HUES48 (cell line): Measurements from ENCODE around the gene FAM118A.
"Not testable (repeated sequence)": the region's sequence is repeated elsewhere in the genome, so short reads cannot be mapped to it uniquely, and the experiment has no call there.

Experiments
- H3K27ac ChIP-seq: one replicate; pipeline ENCODE4 v1.7.0; 2013; ENCODE audit warnings: low read depth, low read length, inconsistent platforms
- H3K27me3 ChIP-seq: 2 replicates; pipeline ENCODE4 v1.6.1; 2013; ENCODE audit warnings: mild to moderate bottlenecking, low read length; ENCODE audit not compliant: control insufficient read depth, insufficient read depth
- H3K36me3 ChIP-seq: 2 replicates; pipeline ENCODE4 v1.6.1; 2013; ENCODE audit warnings: low read length; ENCODE audit not compliant: control insufficient read depth, insufficient read depth
- H3K4me1 ChIP-seq: 2 replicates; pipeline ENCODE4 v1.6.1; 2013; ENCODE audit warnings: mild to moderate bottlenecking, low read length; ENCODE audit not compliant: control insufficient read depth, insufficient read depth
- H3K4me3 ChIP-seq: 2 replicates; pipeline ENCODE4 v1.5.1; 2013; ENCODE audit warnings: mild to moderate bottlenecking, low read depth, low read length
- H3K9ac ChIP-seq: 2 replicates; pipeline ENCODE4 v1.6.1; 2013; ENCODE audit warnings: mild to moderate bottlenecking, low read depth, low read length, moderate library complexity
- H3K9me3 ChIP-seq: 2 replicates; pipeline ENCODE4 v1.6.1; 2013; ENCODE audit warnings: low read length; ENCODE audit not compliant: control insufficient read depth, insufficient read depth

Gene FAM118A

GRCh38 chr22:45309422-45310227 is at the start of gene FAM118A:
FAM118A (plus strand) TSS chr22:45309934; CDS start chr22:45322380, 12,446 bp downstream.
- peak within 1 kb of the TSS; percentile 87 for H3K27ac ChIP-seq
- no peaks in the 10 kb centered on the region; the same call in 1 of the 2 replicates for H3K36me3 ChIP-seq

DNA sequence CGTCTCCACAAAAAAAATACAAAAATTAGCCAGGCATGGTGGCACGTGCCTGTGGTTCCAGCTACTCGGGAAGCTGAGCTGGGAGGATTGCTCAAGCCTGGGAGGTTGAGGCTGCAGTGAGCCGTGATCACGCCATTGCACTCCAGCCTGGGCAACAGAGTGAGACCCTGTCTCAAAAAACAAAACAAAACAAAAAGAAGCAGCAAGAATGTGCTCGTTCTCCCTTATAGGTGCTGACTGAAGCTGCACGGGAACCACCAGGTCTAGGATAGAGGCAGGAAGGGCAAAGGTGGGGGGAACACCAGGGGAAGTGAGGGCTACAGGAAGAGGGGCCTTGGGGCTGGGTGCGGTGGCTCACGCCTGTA is 49.4 kb upstream of the FAM118A start:
- H3K27ac ChIP-seq, H3K36me3 ChIP-seq, H3K4me3 ChIP-seq, H3K27me3 ChIP-seq, H3K9ac ChIP-seq, H3K9me3 ChIP-seq, H3K4me1 ChIP-seq: not testable (repeated sequence)

More at GRCh38 chr22:45309422-45310227, at the start of gene FAM118A:
- Histone ChIP-seq H3K27me3 (no peaks in the 10 kb centered on the region), H3K4me3 (peak within 1 kb of the TSS; percentile 65), H3K9me3 (no peaks in the 10 kb centered on the region), H3K9ac (peak within 1 kb of the TSS; percentile 63), H3K4me1 (peaks cover 11% of the 10 kb centered on the region)

- Histone ChIP-seq H3K27ac (no peak overlapping the region), H3K9me3 (no peaks in the 10 kb centered on the region), H3K27me3 (peaks cover 9% of the 10 kb centered on the region), H3K9ac (no peak overlapping the region), H3K4me1 (no peaks in the 10 kb centered on the region; the same call in 1 of the 2 replicates), H3K4me3 (no peak overlapping the region), H3K36me3 (no peaks in the 10 kb centered on the region)
Measured at GRCh38 chr22:45261407-45262088, 48.2 kb upstream of the FAM118A start.

DNA sequence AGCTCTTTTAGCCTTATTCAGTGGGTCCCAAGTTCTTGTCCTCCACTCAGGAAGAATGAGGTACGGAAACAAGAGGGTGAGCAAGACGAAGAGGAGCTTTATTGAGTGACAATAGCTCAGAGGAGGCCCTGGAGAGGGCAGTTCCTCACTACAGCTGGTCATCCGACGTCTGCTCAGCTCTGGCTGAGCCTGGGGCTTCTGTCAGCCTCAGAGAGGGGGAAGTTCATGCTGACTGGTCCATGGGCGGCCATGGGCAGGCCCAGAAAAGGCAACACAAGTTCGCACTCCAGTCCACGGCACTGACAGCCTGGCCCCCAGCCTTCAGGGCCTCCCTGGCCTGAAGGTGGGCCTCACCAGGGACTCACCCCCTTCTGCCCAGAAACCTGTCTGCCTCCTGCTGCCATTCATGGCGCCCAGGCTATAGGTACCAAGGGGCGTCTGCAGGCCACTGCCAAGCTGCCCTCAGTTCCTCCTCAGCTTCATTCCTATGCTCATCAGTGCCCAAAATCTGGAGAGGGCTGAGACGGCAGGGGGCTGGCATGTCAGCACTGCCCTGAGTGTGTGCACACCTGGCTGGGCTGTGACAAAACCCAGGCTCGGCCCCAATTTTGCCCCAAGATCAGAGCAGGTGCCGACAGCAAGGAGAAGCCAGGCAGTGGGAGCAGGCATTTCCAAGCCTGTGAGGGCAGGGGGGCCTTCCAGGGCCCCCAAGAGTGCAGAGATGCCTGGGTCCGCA is 47.4 kb upstream of the FAM118A start:
- H3K4me3 ChIP-seq = no peak overlapping the region
- H3K27ac ChIP-seq = no peak overlapping the region
- no peaks in the 10 kb centered on the region; the same call in 1 of the 2 replicates for H3K4me1 ChIP-seq
- no peaks in the 10 kb centered on the region for H3K9me3 ChIP-seq
- no peaks in the 10 kb centered on the region for H3K36me3 ChIP-seq
- H3K9ac ChIP-seq = no peak overlapping the region
- H3K27me3 ChIP-seq = peaks cover 9% of the 10 kb centered on the region

DNA sequence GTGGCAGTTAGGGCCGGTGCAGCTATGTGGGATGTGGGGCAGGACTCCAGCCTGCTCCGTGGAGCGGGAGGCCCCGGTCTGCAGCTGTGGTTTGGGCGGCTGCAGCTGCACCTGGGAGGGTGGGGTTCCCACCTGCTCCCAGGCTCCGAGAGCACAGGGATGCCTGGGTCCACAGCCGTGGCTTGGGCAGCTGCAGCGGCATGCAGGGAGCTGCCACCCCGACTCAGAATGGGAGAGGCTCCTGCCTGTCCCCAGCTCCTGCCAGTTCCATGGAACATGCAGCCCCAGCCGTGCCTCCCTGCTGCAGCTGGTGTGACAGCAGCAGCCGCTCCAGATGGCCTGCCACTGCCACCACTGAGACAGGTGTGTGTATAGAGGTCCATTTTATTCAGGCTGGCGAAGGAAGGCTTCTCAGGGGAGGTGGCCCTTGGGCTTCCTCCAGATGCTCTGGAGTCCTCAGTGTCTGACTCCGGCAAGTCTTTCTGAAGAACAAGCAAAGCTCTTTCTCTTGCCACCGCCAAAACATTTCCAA is 46.7 kb upstream of the FAM118A start:
- no peaks in the 10 kb centered on the region for H3K9me3 ChIP-seq
- no peak overlapping the region for H3K9ac ChIP-seq
- peaks cover 9% of the 10 kb centered on the region for H3K27me3 ChIP-seq
- H3K36me3 ChIP-seq = no peaks in the 10 kb centered on the region
- no peaks in the 10 kb centered on the region; the same call in 1 of the 2 replicates for H3K4me1 ChIP-seq
- no peak overlapping the region for H3K4me3 ChIP-seq
- no peak overlapping the region for H3K27ac ChIP-seq

GRCh38 chr22:45263463-45264269 is 46.1 kb upstream of the FAM118A start:
- no peaks in the 10 kb centered on the region for H3K9me3 ChIP-seq
- no peak overlapping the region for H3K27ac ChIP-seq
- no peak overlapping the region for H3K4me3 ChIP-seq
- H3K4me1 ChIP-seq = no peaks in the 10 kb centered on the region; the same call in 1 of the 2 replicates
- H3K27me3 ChIP-seq = peaks cover 9% of the 10 kb centered on the region
- no peaks in the 10 kb centered on the region for H3K36me3 ChIP-seq
- no peak overlapping the region for H3K9ac ChIP-seq

DNA sequence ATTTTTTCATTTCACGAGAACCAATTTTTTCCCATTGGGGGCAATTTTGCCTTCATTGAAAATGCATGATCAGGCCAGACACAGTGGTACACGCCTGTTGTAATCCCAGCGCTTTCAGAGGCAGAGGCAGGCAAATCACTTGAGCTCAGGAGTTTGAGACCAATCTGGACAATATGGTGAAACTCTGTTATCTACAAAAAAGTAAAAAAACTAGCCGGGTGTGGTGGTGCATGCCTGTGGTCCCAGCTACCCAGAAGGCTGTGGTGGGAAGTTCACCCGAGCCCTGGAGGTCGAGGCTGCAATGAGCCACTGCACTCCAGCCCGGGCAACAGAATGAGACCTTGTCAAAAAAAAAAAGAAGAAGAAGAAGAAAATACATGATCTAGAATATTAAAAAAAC is 44.2 kb upstream of the FAM118A start:
- H3K27ac ChIP-seq = no peak overlapping the region
- no peak overlapping the region for H3K4me3 ChIP-seq
- H3K27me3 ChIP-seq = peaks cover 22% of the 10 kb centered on the region
- no peaks in the 10 kb centered on the region for H3K9me3 ChIP-seq
- H3K36me3 ChIP-seq = no peaks in the 10 kb centered on the region
- peaks cover 7% of the 10 kb centered on the region; the same call in 1 of the 2 replicates for H3K4me1 ChIP-seq
- H3K9ac ChIP-seq = no peak overlapping the region

DNA sequence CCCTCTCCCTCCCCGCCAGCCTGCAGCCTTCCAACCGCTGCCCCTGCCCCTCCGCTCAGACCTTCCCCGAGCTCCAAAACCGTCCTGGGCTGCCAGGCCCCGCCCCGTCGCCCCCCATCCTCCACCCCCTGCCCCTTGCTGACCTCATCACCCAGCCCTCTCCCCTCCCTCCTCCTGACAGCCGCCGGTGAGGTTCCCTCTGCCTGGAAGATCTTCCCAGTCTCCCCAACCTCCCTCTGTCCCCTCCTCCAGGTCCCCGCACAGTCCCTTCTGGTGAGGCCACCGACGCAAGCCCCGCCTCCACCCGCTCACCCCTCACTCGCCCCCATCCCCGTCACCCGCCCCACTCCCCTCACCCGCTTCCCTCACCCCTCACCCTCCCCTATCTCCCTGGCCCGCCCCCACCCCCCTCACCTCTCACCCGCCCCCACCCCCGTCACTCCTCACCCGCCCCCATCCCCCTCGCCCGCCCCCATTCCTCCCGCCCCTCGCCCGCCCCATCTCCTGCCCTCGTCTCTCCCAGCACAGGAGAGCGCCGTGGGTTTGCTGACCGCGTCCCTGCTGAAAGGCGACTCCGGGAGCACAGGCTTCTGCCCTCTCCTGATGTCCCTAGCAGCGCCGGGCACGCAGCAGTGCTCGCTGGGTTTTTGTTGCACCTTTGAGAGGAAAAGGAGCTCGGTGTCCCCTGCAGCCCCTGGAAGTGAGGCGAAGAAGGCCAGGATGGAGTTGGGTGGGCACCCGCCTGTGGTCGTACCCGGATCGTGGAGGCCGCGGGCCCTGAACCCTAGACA is 41.4 kb upstream of the FAM118A start:
- peaks cover 7% of the 10 kb centered on the region; the same call in 1 of the 2 replicates for H3K4me1 ChIP-seq
- H3K36me3 ChIP-seq = no peaks in the 10 kb centered on the region
- H3K27me3 ChIP-seq = peaks cover 20% of the 10 kb centered on the region
- H3K9me3 ChIP-seq = no peaks in the 10 kb centered on the region
- no peak overlapping the region for H3K9ac ChIP-seq
- H3K4me3 ChIP-seq = peak overlapping the region; percentile 83
- peak overlapping the region; percentile 88 for H3K27ac ChIP-seq

GRCh38 chr22:45268958-45269844 is 40.5 kb upstream of the FAM118A start:
- Histone ChIP-seq H3K9ac (no peak overlapping the region), H3K9me3 (no peaks in the 10 kb centered on the region), H3K36me3 (no peaks in the 10 kb centered on the region), H3K4me1 (peaks cover 7% of the 10 kb centered on the region; the same call in 1 of the 2 replicates), H3K27ac (peak overlapping the region; percentile 88), H3K27me3 (peaks cover 16% of the 10 kb centered on the region), H3K4me3 (peak overlapping the region; percentile 83)
